ENCODE measurements around the gene DHX36.

The DHX36 gene

GRCh38 chr3:154334973-154335420, 10.7 kb upstream of the DHX36 start:
- Histone ChIP-seq H3K79me2 (no peaks in the 10 kb centered on the region), H3K9me3 (ENCODE audit: control insufficient read depth, low read length) (no peaks in the 10 kb centered on the region), H3K4me1 (no peaks in the 10 kb centered on the region), H3K27me3 (ENCODE audit: control insufficient read depth, insufficient read depth, low read length) (no peaks in the 10 kb centered on the region), H3K36me3 (ENCODE audit: control insufficient read depth, insufficient read depth, low read length) (no peaks in the 10 kb centered on the region), H3K27ac (no peak overlapping the region), H3K4me2 (ENCODE audit: low read length) (no peak overlapping the region), H3K4me3 (ENCODE audit: low read depth, low read length) (no peak overlapping the region), H2AFZ (no peak overlapping the region), H3K9ac (no peak overlapping the region)
- TF ChIP-seq, protein P1, sequence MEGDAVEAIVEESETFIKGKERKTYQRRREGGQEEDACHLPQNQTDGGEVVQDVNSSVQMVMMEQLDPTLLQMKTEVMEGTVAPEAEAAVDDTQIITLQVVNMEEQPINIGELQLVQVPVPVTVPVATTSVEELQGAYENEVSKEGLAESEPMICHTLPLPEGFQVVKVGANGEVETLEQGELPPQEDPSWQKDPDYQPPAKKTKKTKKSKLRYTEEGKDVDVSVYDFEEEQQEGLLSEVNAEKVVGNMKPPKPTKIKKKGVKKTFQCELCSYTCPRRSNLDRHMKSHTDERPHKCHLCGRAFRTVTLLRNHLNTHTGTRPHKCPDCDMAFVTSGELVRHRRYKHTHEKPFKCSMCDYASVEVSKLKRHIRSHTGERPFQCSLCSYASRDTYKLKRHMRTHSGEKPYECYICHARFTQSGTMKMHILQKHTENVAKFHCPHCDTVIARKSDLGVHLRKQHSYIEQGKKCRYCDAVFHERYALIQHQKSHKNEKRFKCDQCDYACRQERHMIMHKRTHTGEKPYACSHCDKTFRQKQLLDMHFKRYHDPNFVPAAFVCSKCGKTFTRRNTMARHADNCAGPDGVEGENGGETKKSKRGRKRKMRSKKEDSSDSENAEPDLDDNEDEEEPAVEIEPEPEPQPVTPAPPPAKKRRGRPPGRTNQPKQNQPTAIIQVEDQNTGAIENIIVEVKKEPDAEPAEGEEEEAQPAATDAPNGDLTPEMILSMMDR (IDR thresholded peaks at IDR 0.05): peak; percentile 70

GRCh38 chr3:154327871-154328270, 3.6 kb upstream of the DHX36 start:
- Histone ChIP-seq H3K4me2 (ENCODE audit: low read length) (no peak overlapping the region), H3K4me1 (peaks cover 3% of the 10 kb centered on the region), H3K9ac (no peak overlapping the region), H2AFZ (no peak overlapping the region), H3K27me3 (ENCODE audit: control insufficient read depth, insufficient read depth, low read length) (no peaks in the 10 kb centered on the region), H3K79me2 (peaks cover 12% of the 10 kb centered on the region), H3K4me3 (ENCODE audit: low read depth, low read length) (no peak overlapping the region), H3K36me3 (ENCODE audit: control insufficient read depth, insufficient read depth, low read length) (no peaks in the 10 kb centered on the region), H3K27ac (no peak overlapping the region), H3K9me3 (ENCODE audit: control insufficient read depth, low read length) (no peaks in the 10 kb centered on the region)
- TF ChIP-seq, protein P1 (IDR thresholded peaks at IDR 0.05): no peak

GRCh38 chr3:154324919-154325318, 632 bp upstream of the DHX36 start:
- Histone ChIP-seq H3K9me3 (ENCODE audit: control insufficient read depth, low read length) (no peaks in the 10 kb centered on the region), H3K79me2 (peaks cover 37% of the 10 kb centered on the region), H3K9ac (no peak overlapping the region), H3K36me3 (ENCODE audit: control insufficient read depth, insufficient read depth, low read length) (no peaks in the 10 kb centered on the region), H2AFZ (peak overlapping the region; percentile 81), H3K27me3 (ENCODE audit: control insufficient read depth, insufficient read depth, low read length) (no peaks in the 10 kb centered on the region), H3K4me1 (peaks cover 17% of the 10 kb centered on the region), H3K4me3 (ENCODE audit: low read depth, low read length) (peak overlapping the region; percentile 94), H3K4me2 (ENCODE audit: low read length) (peak overlapping the region; percentile 84), H3K27ac (peak overlapping the region; percentile 82)
- TF ChIP-seq, protein P1 (IDR thresholded peaks at IDR 0.05): no peak

DNA sequence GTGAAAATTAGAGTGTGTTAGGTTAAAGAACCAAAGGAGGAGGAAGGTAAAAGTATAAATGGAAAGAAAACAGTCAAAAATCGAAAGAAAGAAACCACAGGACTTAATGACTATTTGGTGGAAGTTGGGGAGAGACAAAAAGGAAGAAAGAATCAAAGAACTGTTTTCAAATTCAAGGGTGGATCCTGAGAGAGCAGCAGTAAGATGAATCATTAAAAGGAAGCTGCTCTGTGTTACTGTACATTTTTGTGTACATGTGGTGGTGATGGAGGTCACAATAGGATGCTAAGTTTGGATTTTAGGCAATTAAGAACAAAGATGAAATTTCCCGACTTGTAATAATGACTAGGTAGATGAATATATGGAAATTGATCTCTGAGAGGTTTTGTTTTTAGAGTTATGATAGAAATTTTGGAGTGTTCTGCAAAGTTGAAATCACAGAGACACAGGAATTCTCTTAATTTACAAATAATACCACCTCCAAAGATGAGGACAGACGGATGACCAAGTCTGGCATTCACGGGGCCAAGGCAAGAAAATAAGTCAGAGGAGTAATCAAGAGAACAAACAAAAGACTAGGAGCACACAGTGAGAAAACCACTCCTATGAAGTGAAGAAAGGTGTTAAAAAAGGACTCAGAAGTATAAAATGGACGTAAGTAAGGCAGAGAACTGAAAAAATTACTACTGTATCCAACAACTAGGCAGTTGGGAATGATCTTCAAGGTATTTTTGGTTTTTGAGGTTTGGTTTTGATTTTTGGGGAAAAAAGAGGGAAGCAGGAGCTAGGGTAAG, 7.1 kb downstream of the DHX36 start:
- no peak overlapping the region for H3K4me3 ChIP-seq (ENCODE audit: low read depth, low read length)
- no peak overlapping the region for H3K9ac ChIP-seq
- H3K79me2 ChIP-seq: peaks cover 24% of the 10 kb centered on the region
- H2AFZ ChIP-seq: no peak overlapping the region
- no peak overlapping the region for H3K4me2 ChIP-seq (ENCODE audit: low read length)
- no peak overlapping the region for H3K27ac ChIP-seq
- H3K9me3 ChIP-seq (ENCODE audit: control insufficient read depth, low read length): no peaks in the 10 kb centered on the region
- no peaks in the 10 kb centered on the region for H3K36me3 ChIP-seq (ENCODE audit: control insufficient read depth, insufficient read depth, low read length)
- H3K27me3 ChIP-seq (ENCODE audit: control insufficient read depth, insufficient read depth, low read length): no peaks in the 10 kb centered on the region
- TF ChIP-seq, protein P1 (IDR thresholded peaks at IDR 0.05): no peak
- peaks cover 10% of the 10 kb centered on the region for H3K4me1 ChIP-seq

DNA sequence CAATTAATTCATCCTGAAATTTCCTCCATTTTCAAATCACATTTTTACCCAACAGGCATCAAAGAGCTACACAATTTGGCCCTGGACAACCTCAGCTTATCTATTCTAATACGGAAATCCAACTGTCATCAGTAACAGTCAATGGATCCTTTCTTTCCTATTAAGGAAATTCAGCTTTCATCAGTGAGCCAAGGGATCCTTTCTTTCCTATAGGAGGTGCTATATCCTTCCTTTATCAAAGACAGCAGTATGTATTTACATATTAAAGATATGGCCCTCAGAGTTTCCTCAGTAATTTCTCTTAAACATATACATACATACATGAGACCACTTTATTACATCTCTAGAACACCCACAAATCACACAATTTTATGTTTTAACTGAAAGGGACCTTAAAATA, 10.1 kb downstream of the DHX36 start:
- Histone ChIP-seq H3K4me3 (ENCODE audit: low read depth, low read length) (no peak overlapping the region), H3K9ac (no peak overlapping the region), H3K36me3 (ENCODE audit: control insufficient read depth, insufficient read depth, low read length) (no peaks in the 10 kb centered on the region), H3K27ac (no peak overlapping the region), H3K4me2 (ENCODE audit: low read length) (no peak overlapping the region), H2AFZ (no peak overlapping the region), H3K27me3 (ENCODE audit: control insufficient read depth, insufficient read depth, low read length) (no peaks in the 10 kb centered on the region), H3K9me3 (ENCODE audit: control insufficient read depth, low read length) (no peaks in the 10 kb centered on the region), H3K79me2 (peaks cover 3% of the 10 kb centered on the region), H3K4me1 (no peaks in the 10 kb centered on the region)
- TF ChIP-seq, protein P1 (IDR thresholded peaks at IDR 0.05): no peak
